Tibial artery (tissue), 4 donors: ENCODE results near the gene TMEM35A.

Experiments used
- DNase-seq, 2 donors: peaks; one replicate each; pipeline ENCODE4 v3.0.0-alpha.2; 2019
- H3K27ac ChIP-seq, 2 donors: fragments of 200-600 bp; sonication (generic) in 1 of 2; 1 replicate in 1 of 2; 2 replicates in 1 of 2; pipeline ENCODE4 v1.5.1; 2018 to 2019; ENCODE audit warnings: mild to moderate bottlenecking in 1 of 2
- H3K27me3 ChIP-seq, 2 donors: fragments of 200-600 bp; sonication (generic) in 1 of 2; one replicate each; pipeline versions ENCODE4 v1.5.1 to v1.6.0; 2016 to 2019
- H3K36me3 ChIP-seq, 3 donors: fragments of 200-600 bp; sonication (generic) in 2 of 3; one replicate each; pipeline ENCODE4 v1.5.1; 2016 to 2019; ENCODE audit warnings: mild to moderate bottlenecking in 2 of 3
- H3K4me1 ChIP-seq, 4 donors: fragments of 200-600 bp; sonication (generic) in 2 of 4; 1 replicate in 3 of 4; 2 replicates in 1 of 4; pipeline ENCODE4 v1.5.1; 2016 to 2019
- H3K4me3 ChIP-seq, 2 donors: fragments of 200-600 bp; sonication (generic) in 1 of 2; 1 replicate in 1 of 2; 2 replicates in 1 of 2; pipeline ENCODE4 v1.5.1; 2018 to 2019; ENCODE audit warnings: mild to moderate bottlenecking in 2 of 2
- H3K9me3 ChIP-seq, 3 donors: fragments of 200-600 bp; sonication (generic) in 1 of 3; one replicate each; pipeline ENCODE4 v1.5.1; 2016 to 2019
- CTCF ChIP-seq, 2 experiments: fragments of 200-600 bp in 1 of 2; fragments of 450-650 bp in 1 of 2; IDR thresholded peaks; one replicate each; pipeline ENCODE4 v1.5.1; 2017 to 2019; ENCODE audit warnings: antibody characterized with exemption in 2 of 2, mild to moderate bottlenecking in 1 of 2, moderate library complexity in 1 of 2
- intact Hi-C: fragments of 100-400 bp; cut with DNase I; formaldehyde crosslinking; loops from one replicate; pipeline ENCODE4 v1.15.0; 2023; ENCODE audit warnings: low total_unique reads

Gene TMEM35A

GRCh38 chrX:101078716-101079598 lies at the start of gene TMEM35A:
Gene TMEM35A (plus strand): TSS chrX:101078879. CDS start chrX:101079003, 124 bp downstream.
- Histone ChIP-seq H3K36me3 (no peaks in the 10 kb centered on the region), H3K9me3 (no peaks in the 10 kb centered on the region), H3K4me1 (no peaks in the 10 kb centered on the region), H3K27me3 (no peaks in the 10 kb centered on the region), H3K27ac (peak within 1 kb of the TSS; percentile 52 to 63), H3K4me3 (peak within 1 kb of the TSS; percentile 52 to 58)
- TF ChIP-seq CTCF (IDR thresholded peaks at IDR 0.05): no peak
- DNase-seq: no peak
- intact Hi-C loops: no loop called here

GRCh38 chrX:101029665-101030064 lies 49.0 kb upstream of the TMEM35A start:
- Histone ChIP-seq H3K9me3 (no peaks in the 10 kb centered on the region), H3K4me1 (no peaks in the 10 kb centered on the region), H3K27ac (no peak overlapping the region), H3K27me3 (no peaks in the 10 kb centered on the region), H3K36me3 (peaks cover 0 to 23% (median 13%) of the 10 kb centered on the region in 3 donors), H3K4me3 (no peak overlapping the region)
- no peak for DNase-seq
- intact Hi-C loops: no loop called here
- no peak for TF ChIP-seq CTCF (IDR thresholded peaks at IDR 0.05)

- Histone ChIP-seq H3K36me3 (peaks cover 7 to 46% (median 22%) of the 10 kb centered on the region in 3 donors), H3K4me1 (no peaks in the 10 kb centered on the region), H3K4me3 (no peak overlapping the region), H3K9me3 (no peaks in the 10 kb centered on the region), H3K27me3 (no peaks in the 10 kb centered on the region), H3K27ac (no peak overlapping the region)
- intact Hi-C loops: no loop called here
- no peak for DNase-seq
- TF ChIP-seq CTCF (IDR thresholded peaks at IDR 0.05): no peak
Observed at GRCh38 chrX:101037231-101037630, 41.4 kb upstream of the TMEM35A start.

- H3K4me1 ChIP-seq: no peaks in the 10 kb centered on the region
- no peaks in the 10 kb centered on the region for H3K9me3 ChIP-seq
- no peak overlapping the region for H3K4me3 ChIP-seq
- peaks cover 8 to 50% (median 16%) of the 10 kb centered on the region in 3 donors for H3K36me3 ChIP-seq
- no peak for TF ChIP-seq CTCF (IDR thresholded peaks at IDR 0.05)
- no peak overlapping the region for H3K27ac ChIP-seq
- no peak for DNase-seq
- intact Hi-C loops: loop anchor here (10.0 kb wide), 1 partner anchor 165 kb away; no protein-coding TSS in a partner anchor
- no peaks in the 10 kb centered on the region for H3K27me3 ChIP-seq
Observed at GRCh38 chrX:101040197-101040596, 38.5 kb upstream of the TMEM35A start.

- Histone ChIP-seq H3K36me3 (no peaks in the 10 kb centered on the region), H3K27ac (peak overlapping the region; percentile 91 to 92), H3K27me3 (no peaks in the 10 kb centered on the region), H3K4me3 (peak overlapping the region; percentile 63 to 71), H3K9me3 (no peaks in the 10 kb centered on the region), H3K4me1 (no peaks in the 10 kb centered on the region)
- TF ChIP-seq CTCF (IDR thresholded peaks at IDR 0.05): no peak
- intact Hi-C loops: loop anchor here (5.0 kb wide), 1 partner anchor 46 kb away; the partner anchor contains the start of gene CENPI
- DNase-seq: peak in 1 of 2 donors; percentile 18
Observed at GRCh38 chrX:101051153-101051548, 27.5 kb upstream of the TMEM35A start.
